IMR-90 (cell line): Measurements from ENCODE around the gene MAP2K2. TPM values are rescaled to one million over a fixed set of nuclear protein-coding genes. Genes with fewer than 3 reads are reported as not detected.

Source experiments
- ATAC-seq: fragments of 200-7000 bp; cut with Tn5 transposase; 2 replicates; pipeline ENCODE4 v1.9.1; 2020; ENCODE audit warnings: low read depth, mild to moderate bottlenecking, moderate library complexity
- BruUV-seq: library from RNA; stranded (reverse); fragments of 400-500 nt; replicated peaks from 2 replicates; lab custom pipeline; 2021; lab: Mats Ljungman, UMichigan
- CTCF ChIA-PET: fragments of 300-600 bp; formaldehyde crosslinking; extraction: SDS; loops from one replicate; lab custom pipeline; 2021; ENCODE audit warnings: antibody characterized with exemption; lab: Yijun Ruan, JAX
- POLR2A ChIA-PET: fragments of 300-600 bp; sonication (Branson Sonifier 250); formaldehyde crosslinking; loops from one replicate; lab custom pipeline; 2022; ENCODE audit warnings: antibody characterized with exemption; ENCODE audit not compliant: unreplicated experiment; lab: Charles Lee
- DNase-seq: peaks from one replicate; pipeline ENCODE4 v3.0.0; 2013
- H2AFZ ChIP-seq: replicated peaks from 2 replicates; pipeline ENCODE3; 2013; ENCODE audit warnings: low read length, mild to moderate bottlenecking; ENCODE audit not compliant: poor library complexity
- H2AK5ac ChIP-seq: 2 replicates; pipeline ENCODE4 v1.6.1; 2013; ENCODE audit warnings: low read depth, low read length, inconsistent platforms
- H2AK9ac ChIP-seq: replicated peaks from 2 replicates; pipeline ENCODE3; 2013; ENCODE audit warnings: mild to moderate bottlenecking, low read depth, low read length, moderate library complexity; ENCODE audit not compliant: poor library complexity
- H2BK120ac ChIP-seq: 2 replicates; pipeline ENCODE4 v1.6.1; 2013; ENCODE audit warnings: low read depth, low read length, inconsistent platforms
- H2BK15ac ChIP-seq: 3 replicates; pipeline ENCODE4 v1.6.1; 2013; ENCODE audit warnings: low read depth, low read length, inconsistent platforms
- H2BK20ac ChIP-seq: 2 replicates; pipeline ENCODE4 v1.6.1; 2013; ENCODE audit warnings: low read depth, mild to moderate bottlenecking, inconsistent platforms, low read length, moderate library complexity
- H2BK5ac ChIP-seq: 2 replicates; pipeline ENCODE4 v1.6.1; 2013; ENCODE audit warnings: mild to moderate bottlenecking, low read depth, low read length, inconsistent platforms; ENCODE audit not compliant: poor library complexity, severe bottlenecking
- H3K14ac ChIP-seq: replicated peaks from 2 replicates; pipeline ENCODE4 v1.6.1; 2013; ENCODE audit warnings: low read depth, low read length, inconsistent platforms
- H3K18ac ChIP-seq: 2 replicates; pipeline ENCODE4 v1.6.1; 2013; ENCODE audit warnings: low read depth, low read length, control low read depth
- H3K23ac ChIP-seq: 2 replicates; pipeline ENCODE4 v1.6.1; 2013; ENCODE audit warnings: low read depth, low read length, inconsistent platforms
- H3K27ac ChIP-seq: 2 replicates; pipeline ENCODE4 v1.5.1; 2013; ENCODE audit warnings: mild to moderate bottlenecking, control low read depth, low read length; ENCODE audit not compliant: insufficient read depth
- H3K27me3 ChIP-seq: 2 replicates; pipeline ENCODE4 v1.6.1; 2013; ENCODE audit warnings: low read length; ENCODE audit not compliant: control insufficient read depth, insufficient read depth
- H3K36me3 ChIP-seq: 2 replicates; pipeline ENCODE4 v1.6.1; 2013; ENCODE audit warnings: low read length, mixed read lengths; ENCODE audit not compliant: control insufficient read depth, insufficient read depth
- H3K4ac ChIP-seq: 2 replicates; pipeline ENCODE4 v1.6.1; 2013; ENCODE audit warnings: low read depth, low read length, inconsistent platforms
- H3K4me1 ChIP-seq: 2 replicates; pipeline ENCODE4 v1.6.1; 2013; ENCODE audit warnings: low read length, mixed read lengths; ENCODE audit not compliant: control insufficient read depth, insufficient read depth
- H3K4me2 ChIP-seq: 2 replicates; pipeline ENCODE4 v1.6.1; 2013; ENCODE audit warnings: low read depth, mild to moderate bottlenecking, control low read depth, low read length, moderate library complexity
- H3K4me3 ChIP-seq: 2 replicates; pipeline ENCODE4 v1.5.1; 2013; ENCODE audit warnings: low read depth, mild to moderate bottlenecking, control low read depth, low read length, moderate library complexity; ENCODE audit not compliant: insufficient read depth
- H3K56ac ChIP-seq: 2 replicates; pipeline ENCODE4 v1.6.1; 2013; ENCODE audit warnings: low read length, inconsistent platforms; ENCODE audit not compliant: insufficient read depth; ENCODE audit errors: extremely low read depth
- H3K79me1 ChIP-seq, 2 experiments: 2 replicates each; pipeline ENCODE4 v1.6.1; 2013; ENCODE audit warnings: low read length in 2 of 2, inconsistent platforms in 1 of 2, low read depth in 1 of 2
- H3K9ac ChIP-seq: 2 replicates; pipeline ENCODE4 v1.6.1; 2013; ENCODE audit warnings: low read depth, low read length, control low read depth
- H3K9me1 ChIP-seq: 2 replicates; pipeline ENCODE4 v1.6.1; 2013; ENCODE audit warnings: low read length, inconsistent platforms; ENCODE audit not compliant: insufficient read depth
- H3K9me3 ChIP-seq: 2 replicates; pipeline ENCODE4 v1.6.1; 2013; ENCODE audit warnings: low read length; ENCODE audit not compliant: control insufficient read depth, insufficient read depth
- H4K20me1 ChIP-seq: 2 replicates; pipeline ENCODE4 v1.6.1; 2013; ENCODE audit warnings: low read length, inconsistent platforms; ENCODE audit not compliant: insufficient read depth
- H4K5ac ChIP-seq: 2 replicates; pipeline ENCODE4 v1.6.1; 2013; ENCODE audit warnings: mild to moderate bottlenecking, low read depth, low read length, control low read depth
- H4K8ac ChIP-seq, 2 experiments: 2 replicates each; pipeline ENCODE4 v1.6.1; 2013; ENCODE audit warnings: low read depth in 2 of 2, low read length in 2 of 2, control low read depth in 1 of 2, inconsistent platforms in 1 of 2
- H4K91ac ChIP-seq: 2 replicates; pipeline ENCODE4 v1.6.1; 2013; ENCODE audit warnings: low read depth, low read length, inconsistent platforms; ENCODE audit not compliant: insufficient read depth
- BHLHE40 ChIP-seq: fragments of 150-350 bp; IDR thresholded peaks from 2 replicates; pipeline ENCODE4 v1.6.1; 2016; ENCODE audit warnings: mild to moderate bottlenecking, low read depth, low read length
- CEBPB ChIP-seq: IDR thresholded peaks from 2 replicates; pipeline ENCODE4 v1.6.1; 2012; ENCODE audit warnings: low read depth, low read length, improper control_type of control experiment
- CTCF ChIP-seq: conservative IDR thresholded peaks from 2 replicates; pipeline ENCODE4 v1.5.1; 2012; ENCODE audit warnings: mild to moderate bottlenecking, low read depth, low read length, improper control_type of control experiment
- FOS ChIP-seq: fragments of 150-350 bp; IDR thresholded peaks from 2 replicates; pipeline ENCODE4 v1.6.1; 2016; ENCODE audit warnings: low read depth, low read length
- MAZ ChIP-seq: IDR thresholded peaks from 2 replicates; pipeline ENCODE4 v1.6.1; 2012; ENCODE audit warnings: low read depth, mild to moderate bottlenecking, low read length, improper control_type of control experiment, moderate library complexity, borderline replicate concordance
- MXI1 ChIP-seq: IDR thresholded peaks from 2 replicates; pipeline ENCODE4 v1.6.1; 2012; ENCODE audit warnings: low read depth, mild to moderate bottlenecking, low read length, moderate library complexity, borderline replicate concordance
- POLR2A ChIP-seq: IDR thresholded peaks from 2 replicates; pipeline ENCODE4 v1.6.1; 2012; ENCODE audit warnings: mild to moderate bottlenecking, low read depth, low read length
- RAD21 ChIP-seq: IDR thresholded peaks from 2 replicates; pipeline ENCODE4 v1.6.1; 2012; ENCODE audit warnings: low read length, improper control_type of control experiment
- RCOR1 ChIP-seq: IDR thresholded peaks from 2 replicates; pipeline ENCODE4 v1.6.1; 2012; ENCODE audit warnings: mild to moderate bottlenecking, low read length, improper control_type of control experiment; ENCODE audit not compliant: insufficient replicate concordance
- WGBS, 2 experiments: methylation state at CpG; one replicate each; pipeline versions ENCODE4 v1.1.5 to v1.1.7; 2013; ENCODE audit warnings: missing lambda C conversion rate in 2 of 2; ENCODE audit not compliant: insufficient read length in 1 of 2; ENCODE audit errors: extremely low coverage in 2 of 2; 5-methylcytosine and 5-hydroxymethylcytosine counted together
- dilution Hi-C: fragments of 300-500 bp; cut with HindIII; formaldehyde crosslinking; loops from one replicate; pipeline ENCODE4 v1.14.3; 2018; ENCODE audit warnings: low sequenced_read_pairs; ENCODE audit not compliant: unreplicated experiment
- in situ Hi-C: fragments of 300-500 bp; cut with MboI; formaldehyde crosslinking; loops from 3 replicates; pipeline ENCODE4 v1.14.3; 2019; ENCODE audit warnings: low sequenced_read_pairs, inconsistent platforms, mixed read lengths
- intact Hi-C: fragments of 100-400 bp; cut with micrococcal nuclease; formaldehyde crosslinking; loops from 2 replicates; pipeline ENCODE4 v1.10.0; 2022
- polyA plus RNA-seq, 3 experiments: library from polyadenylated mRNA; depleted of rRNA; stranded (reverse); fragments of >200 nt; gene quantifications; 2 replicates each; pipeline ENCODE4 v1.2.3, GENCODE V29; 2012; ENCODE audit warnings: low replicate concordance in 1 of 3
- total RNA-seq: library from RNA; depleted of rRNA; stranded (reverse); fragments of >200 nt; gene quantifications from 2 replicates; pipeline ENCODE4 v1.2.3, GENCODE V29; 2012
- TF ChIP-seq, protein P1 (sequence below): fragments of 150-350 bp; IDR thresholded peaks from 2 replicates; pipeline ENCODE4 v1.6.1; 2017; ENCODE audit warnings: mild to moderate bottlenecking, antibody characterized with exemption, low read length, low read depth

The MAP2K2 gene
- total and polyA plus RNA-seq, 2 of the 4 experiments (the other 2 are of a cell fraction), result 115 to 151 TPM

- Histone ChIP-seq H3K23ac (no peak overlapping the region), H3K9me1 (peaks cover 10% of the 10 kb centered on the region), H4K8ac (no peak overlapping the region), H4K20me1 (peaks cover 85% of the 10 kb centered on the region), H2AFZ (no peak overlapping the region), H3K27me3 (no peaks in the 10 kb centered on the region), H3K4me1 (peaks cover 19% of the 10 kb centered on the region), H3K27ac (no peak overlapping the region), H2BK15ac (no peak overlapping the region), H3K56ac (no peak overlapping the region), H3K4me3 (no peak overlapping the region), H3K18ac (no peak overlapping the region), H3K36me3 (peaks cover 61% of the 10 kb centered on the region), H4K5ac (no peak overlapping the region), H2BK5ac (no peak overlapping the region), H3K4me2 (no peak overlapping the region), H2AK5ac (no peak overlapping the region), H3K4ac (no peak overlapping the region), H4K91ac (no peak overlapping the region), H2BK20ac (no peak overlapping the region), H3K79me1 (peaks cover 7 to 62% of the 10 kb centered on the region in 2 experiments), H3K14ac (no peak overlapping the region), H2BK120ac (no peak overlapping the region), H3K9me3 (no peaks in the 10 kb centered on the region), H2AK9ac (no peak overlapping the region), H3K9ac (no peak overlapping the region)
- no peak for DNase-seq
- BruUV-seq, result no TSS peak
- intact Hi-C loops (no loop called here), in situ Hi-C loops (no loop called here), dilution Hi-C loops (no loop called here)
- WGBS, 2 experiments, result 75% methylated on average over 4 of the region's 15 CpGs; no CpG with 5 or more reads in 1 of the 2 experiments
- CTCF ChIA-PET, result no interaction called here
- ATAC-seq, result no peak
- POLR2A ChIA-PET, result no interaction called here
- TF ChIP-seq, protein P1, sequence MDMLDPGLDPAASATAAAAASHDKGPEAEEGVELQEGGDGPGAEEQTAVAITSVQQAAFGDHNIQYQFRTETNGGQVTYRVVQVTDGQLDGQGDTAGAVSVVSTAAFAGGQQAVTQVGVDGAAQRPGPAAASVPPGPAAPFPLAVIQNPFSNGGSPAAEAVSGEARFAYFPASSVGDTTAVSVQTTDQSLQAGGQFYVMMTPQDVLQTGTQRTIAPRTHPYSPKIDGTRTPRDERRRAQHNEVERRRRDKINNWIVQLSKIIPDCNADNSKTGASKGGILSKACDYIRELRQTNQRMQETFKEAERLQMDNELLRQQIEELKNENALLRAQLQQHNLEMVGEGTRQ, result no peak
- TF ChIP-seq RCOR1 (no peak), CTCF (no peak), MXI1 (no peak), BHLHE40 (no peak), MAZ (no peak), POLR2A (no peak), RAD21 (no peak), CEBPB (no peak), FOS (no peak)
Measured at GRCh38 chr19:4049432-4049831, 74.5 kb downstream of the MAP2K2 start.
